IMR-90 (cell line): ENCODE data around the gene DUSP14. TPM values are rescaled to one million over a fixed set of nuclear protein-coding genes. Genes with fewer than 3 reads are reported as not detected.

Experiments
- ATAC-seq: fragments of 200-7000 bp; cut with Tn5 transposase; 2 replicates; pipeline ENCODE4 v1.9.1; 2020; ENCODE audit warnings: low read depth, mild to moderate bottlenecking, moderate library complexity
- BruUV-seq: library from RNA; stranded (reverse); fragments of 400-500 nt; replicated peaks from 2 replicates; lab custom pipeline; 2021; lab: Mats Ljungman, UMichigan
- CTCF ChIA-PET: fragments of 300-600 bp; formaldehyde crosslinking; extraction: SDS; loops from one replicate; lab custom pipeline; 2021; ENCODE audit warnings: antibody characterized with exemption; lab: Yijun Ruan, JAX
- POLR2A ChIA-PET: fragments of 300-600 bp; sonication (Branson Sonifier 250); formaldehyde crosslinking; loops from one replicate; lab custom pipeline; 2022; ENCODE audit warnings: antibody characterized with exemption; ENCODE audit not compliant: unreplicated experiment; lab: Charles Lee
- DNase-seq: peaks from one replicate; pipeline ENCODE4 v3.0.0; 2013
- H2AFZ ChIP-seq: replicated peaks from 2 replicates; pipeline ENCODE3; 2013; ENCODE audit warnings: low read length, mild to moderate bottlenecking; ENCODE audit not compliant: poor library complexity
- H2AK5ac ChIP-seq: 2 replicates; pipeline ENCODE4 v1.6.1; 2013; ENCODE audit warnings: low read depth, low read length, inconsistent platforms
- H2AK9ac ChIP-seq: replicated peaks from 2 replicates; pipeline ENCODE3; 2013; ENCODE audit warnings: mild to moderate bottlenecking, low read depth, low read length, moderate library complexity; ENCODE audit not compliant: poor library complexity
- H2BK120ac ChIP-seq: 2 replicates; pipeline ENCODE4 v1.6.1; 2013; ENCODE audit warnings: low read depth, low read length, inconsistent platforms
- H2BK15ac ChIP-seq: 3 replicates; pipeline ENCODE4 v1.6.1; 2013; ENCODE audit warnings: low read depth, low read length, inconsistent platforms
- H2BK20ac ChIP-seq: 2 replicates; pipeline ENCODE4 v1.6.1; 2013; ENCODE audit warnings: low read depth, mild to moderate bottlenecking, inconsistent platforms, low read length, moderate library complexity
- H2BK5ac ChIP-seq: 2 replicates; pipeline ENCODE4 v1.6.1; 2013; ENCODE audit warnings: mild to moderate bottlenecking, low read depth, low read length, inconsistent platforms; ENCODE audit not compliant: poor library complexity, severe bottlenecking
- H3K14ac ChIP-seq: replicated peaks from 2 replicates; pipeline ENCODE4 v1.6.1; 2013; ENCODE audit warnings: low read depth, low read length, inconsistent platforms
- H3K18ac ChIP-seq: 2 replicates; pipeline ENCODE4 v1.6.1; 2013; ENCODE audit warnings: low read depth, low read length, control low read depth
- H3K23ac ChIP-seq: 2 replicates; pipeline ENCODE4 v1.6.1; 2013; ENCODE audit warnings: low read depth, low read length, inconsistent platforms
- H3K27ac ChIP-seq: 2 replicates; pipeline ENCODE4 v1.5.1; 2013; ENCODE audit warnings: mild to moderate bottlenecking, control low read depth, low read length; ENCODE audit not compliant: insufficient read depth
- H3K27me3 ChIP-seq: 2 replicates; pipeline ENCODE4 v1.6.1; 2013; ENCODE audit warnings: low read length; ENCODE audit not compliant: control insufficient read depth, insufficient read depth
- H3K36me3 ChIP-seq: 2 replicates; pipeline ENCODE4 v1.6.1; 2013; ENCODE audit warnings: low read length, mixed read lengths; ENCODE audit not compliant: control insufficient read depth, insufficient read depth
- H3K4ac ChIP-seq: 2 replicates; pipeline ENCODE4 v1.6.1; 2013; ENCODE audit warnings: low read depth, low read length, inconsistent platforms
- H3K4me1 ChIP-seq: 2 replicates; pipeline ENCODE4 v1.6.1; 2013; ENCODE audit warnings: low read length, mixed read lengths; ENCODE audit not compliant: control insufficient read depth, insufficient read depth
- H3K4me2 ChIP-seq: 2 replicates; pipeline ENCODE4 v1.6.1; 2013; ENCODE audit warnings: low read depth, mild to moderate bottlenecking, control low read depth, low read length, moderate library complexity
- H3K4me3 ChIP-seq: 2 replicates; pipeline ENCODE4 v1.5.1; 2013; ENCODE audit warnings: low read depth, mild to moderate bottlenecking, control low read depth, low read length, moderate library complexity; ENCODE audit not compliant: insufficient read depth
- H3K56ac ChIP-seq: 2 replicates; pipeline ENCODE4 v1.6.1; 2013; ENCODE audit warnings: low read length, inconsistent platforms; ENCODE audit not compliant: insufficient read depth; ENCODE audit errors: extremely low read depth
- H3K79me1 ChIP-seq, 2 experiments: 2 replicates each; pipeline ENCODE4 v1.6.1; 2013; ENCODE audit warnings: low read length in 2 of 2, inconsistent platforms in 1 of 2, low read depth in 1 of 2
- H3K9ac ChIP-seq: 2 replicates; pipeline ENCODE4 v1.6.1; 2013; ENCODE audit warnings: low read depth, low read length, control low read depth
- H3K9me1 ChIP-seq: 2 replicates; pipeline ENCODE4 v1.6.1; 2013; ENCODE audit warnings: low read length, inconsistent platforms; ENCODE audit not compliant: insufficient read depth
- H3K9me3 ChIP-seq: 2 replicates; pipeline ENCODE4 v1.6.1; 2013; ENCODE audit warnings: low read length; ENCODE audit not compliant: control insufficient read depth, insufficient read depth
- H4K20me1 ChIP-seq: 2 replicates; pipeline ENCODE4 v1.6.1; 2013; ENCODE audit warnings: low read length, inconsistent platforms; ENCODE audit not compliant: insufficient read depth
- H4K5ac ChIP-seq: 2 replicates; pipeline ENCODE4 v1.6.1; 2013; ENCODE audit warnings: mild to moderate bottlenecking, low read depth, low read length, control low read depth
- H4K8ac ChIP-seq, 2 experiments: 2 replicates each; pipeline ENCODE4 v1.6.1; 2013; ENCODE audit warnings: low read depth in 2 of 2, low read length in 2 of 2, control low read depth in 1 of 2, inconsistent platforms in 1 of 2
- H4K91ac ChIP-seq: 2 replicates; pipeline ENCODE4 v1.6.1; 2013; ENCODE audit warnings: low read depth, low read length, inconsistent platforms; ENCODE audit not compliant: insufficient read depth
- BHLHE40 ChIP-seq: fragments of 150-350 bp; IDR thresholded peaks from 2 replicates; pipeline ENCODE4 v1.6.1; 2016; ENCODE audit warnings: mild to moderate bottlenecking, low read depth, low read length
- CHD1 ChIP-seq: IDR thresholded peaks from 2 replicates; pipeline ENCODE4 v1.6.1; 2012; ENCODE audit warnings: low read depth, low read length, improper control_type of control experiment
- CTCF ChIP-seq: conservative IDR thresholded peaks from 2 replicates; pipeline ENCODE4 v1.5.1; 2012; ENCODE audit warnings: mild to moderate bottlenecking, low read depth, low read length, improper control_type of control experiment
- FOS ChIP-seq: fragments of 150-350 bp; IDR thresholded peaks from 2 replicates; pipeline ENCODE4 v1.6.1; 2016; ENCODE audit warnings: low read depth, low read length
- MAFK ChIP-seq: IDR thresholded peaks from 2 replicates; pipeline ENCODE4 v1.6.1; 2012; ENCODE audit warnings: low read depth, low read length, improper control_type of control experiment
- MAZ ChIP-seq: IDR thresholded peaks from 2 replicates; pipeline ENCODE4 v1.6.1; 2012; ENCODE audit warnings: low read depth, mild to moderate bottlenecking, low read length, improper control_type of control experiment, moderate library complexity, borderline replicate concordance
- POLR2A ChIP-seq: IDR thresholded peaks from 2 replicates; pipeline ENCODE4 v1.6.1; 2012; ENCODE audit warnings: mild to moderate bottlenecking, low read depth, low read length
- RAD21 ChIP-seq: IDR thresholded peaks from 2 replicates; pipeline ENCODE4 v1.6.1; 2012; ENCODE audit warnings: low read length, improper control_type of control experiment
- RCOR1 ChIP-seq: IDR thresholded peaks from 2 replicates; pipeline ENCODE4 v1.6.1; 2012; ENCODE audit warnings: mild to moderate bottlenecking, low read length, improper control_type of control experiment; ENCODE audit not compliant: insufficient replicate concordance
- RFX5 ChIP-seq: IDR thresholded peaks from 2 replicates; pipeline ENCODE4 v1.8.0; 2012; ENCODE audit warnings: low read depth, mild to moderate bottlenecking, low read length, moderate library complexity
- SMC3 ChIP-seq: fragments of 150-350 bp; IDR thresholded peaks from 2 replicates; pipeline ENCODE4 v1.6.1; 2016; ENCODE audit warnings: low read depth, mild to moderate bottlenecking, antibody characterized with exemption, low read length, moderate library complexity
- WGBS, 2 experiments: methylation state at CpG; one replicate each; pipeline versions ENCODE4 v1.1.5 to v1.1.7; 2013; ENCODE audit warnings: missing lambda C conversion rate in 2 of 2; ENCODE audit not compliant: insufficient read length in 1 of 2; ENCODE audit errors: extremely low coverage in 2 of 2; 5-methylcytosine and 5-hydroxymethylcytosine counted together
- dilution Hi-C: fragments of 300-500 bp; cut with HindIII; formaldehyde crosslinking; loops from one replicate; pipeline ENCODE4 v1.14.3; 2018; ENCODE audit warnings: low sequenced_read_pairs; ENCODE audit not compliant: unreplicated experiment
- in situ Hi-C: fragments of 300-500 bp; cut with MboI; formaldehyde crosslinking; loops from 3 replicates; pipeline ENCODE4 v1.14.3; 2019; ENCODE audit warnings: low sequenced_read_pairs, inconsistent platforms, mixed read lengths
- intact Hi-C: fragments of 100-400 bp; cut with micrococcal nuclease; formaldehyde crosslinking; loops from 2 replicates; pipeline ENCODE4 v1.10.0; 2022
- polyA plus RNA-seq, 3 experiments: library from polyadenylated mRNA; depleted of rRNA; stranded (reverse); fragments of >200 nt; gene quantifications; 2 replicates each; pipeline ENCODE4 v1.2.3, GENCODE V29; 2012; ENCODE audit warnings: low replicate concordance in 1 of 3
- total RNA-seq: library from RNA; depleted of rRNA; stranded (reverse); fragments of >200 nt; gene quantifications from 2 replicates; pipeline ENCODE4 v1.2.3, GENCODE V29; 2012
- TF ChIP-seq, protein P1 (sequence below): fragments of 150-350 bp; IDR thresholded peaks from 2 replicates; pipeline ENCODE4 v1.6.1; 2017; ENCODE audit warnings: mild to moderate bottlenecking, antibody characterized with exemption, low read length, low read depth

Gene DUSP14
- total and polyA plus RNA-seq, 2 of the 4 experiments (the other 2 are of a cell fraction) = 97.5 to 127 TPM

GRCh38 chr17:37506678-37507077 is 17.0 kb downstream of the DUSP14 start:
- CTCF ChIA-PET = no interaction called here
- H4K91ac ChIP-seq = no peak overlapping the region
- H3K9me1 ChIP-seq = peaks cover 45% of the 10 kb centered on the region
- H2BK120ac ChIP-seq = no peak overlapping the region
- H3K14ac ChIP-seq = 0 out of 2 replicates have a peak overlapping the region, but pooled peaks have one; percentile 19
- peaks cover 5 to 78% of the 10 kb centered on the region in 2 experiments for H3K79me1 ChIP-seq
- no peak overlapping the region for H3K4ac ChIP-seq
- peaks cover 20% of the 10 kb centered on the region for H3K36me3 ChIP-seq
- POLR2A ChIA-PET = interaction anchor here (0.5 kb wide), 1 partner anchor 237 kb away, joined by 4 read pairs; no protein-coding TSS in a partner anchor
- H4K8ac ChIP-seq = peak overlapping the region in 1 of 2 experiments; percentile 47; a peak in 1 of 4 replicates
- H2BK5ac ChIP-seq = peak overlapping the region; percentile 25
- H3K9ac ChIP-seq = no peak overlapping the region
- H3K4me3 ChIP-seq = no peak overlapping the region
- no CpG with 5 or more reads among the region's 10 CpGs for WGBS, 2 experiments
- 0 out of 2 replicates have a peak, but pooled peaks cover 3% of the 10 kb centered on the region for H3K4me1 ChIP-seq
- no peaks in the 10 kb centered on the region for H3K9me3 ChIP-seq
- H2AFZ ChIP-seq = peak overlapping the region; percentile 29
- H4K5ac ChIP-seq = no peak overlapping the region
- H4K20me1 ChIP-seq = peaks cover 97% of the 10 kb centered on the region
- peak; percentile 47 for DNase-seq
- no TSS peak for BruUV-seq
- no peak overlapping the region for H3K56ac ChIP-seq
- no peak overlapping the region for H3K23ac ChIP-seq
- dilution Hi-C loops = no loop called here
- no peak overlapping the region for H3K27ac ChIP-seq
- no peak overlapping the region for H2BK15ac ChIP-seq
- H3K27me3 ChIP-seq = no peaks in the 10 kb centered on the region
- peak overlapping the region; percentile 61 for H3K4me2 ChIP-seq
- no peak overlapping the region for H3K18ac ChIP-seq
- H2AK9ac ChIP-seq = peak overlapping the region; percentile 57
- no peak overlapping the region for H2BK20ac ChIP-seq
- TF ChIP-seq CTCF (peak; percentile 52), RCOR1 (no peak), CHD1 (no peak), SMC3 (0 out of 2 replicates have a peak, but pooled peaks have one; percentile 18), RFX5 (no peak), MAFK (no peak), POLR2A (no peak), FOS (no peak), BHLHE40 (no peak), MAZ (no peak), RAD21 (peak; percentile 42)
- TF ChIP-seq, protein P1, sequence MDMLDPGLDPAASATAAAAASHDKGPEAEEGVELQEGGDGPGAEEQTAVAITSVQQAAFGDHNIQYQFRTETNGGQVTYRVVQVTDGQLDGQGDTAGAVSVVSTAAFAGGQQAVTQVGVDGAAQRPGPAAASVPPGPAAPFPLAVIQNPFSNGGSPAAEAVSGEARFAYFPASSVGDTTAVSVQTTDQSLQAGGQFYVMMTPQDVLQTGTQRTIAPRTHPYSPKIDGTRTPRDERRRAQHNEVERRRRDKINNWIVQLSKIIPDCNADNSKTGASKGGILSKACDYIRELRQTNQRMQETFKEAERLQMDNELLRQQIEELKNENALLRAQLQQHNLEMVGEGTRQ = no peak
- intact Hi-C loops = no loop called here
- no peak overlapping the region for H2AK5ac ChIP-seq
- in situ Hi-C loops = no loop called here
- ATAC-seq = peak; percentile 75
